Spleen (tissue), 7 donors: ENCODE results near the gene LIPT1.
"Not testable (repeated sequence)": the region's sequence is repeated elsewhere in the genome, so short reads cannot be mapped to it uniquely, and the experiment has no call there.

Source experiments
- CTCF ChIP-seq, 11 experiments: fragments of 200-600 bp in 7 of 11; fragments of 450-650 bp in 4 of 11; sonication (generic) in 4 of 11; IDR thresholded peaks in 8 of 11; conservative IDR thresholded peaks in 3 of 11; 1 replicate in 7 of 11; 2 replicates in 4 of 11; pipeline versions ENCODE4 v1.4.0 to v1.8.0; 2016 to 2021; ENCODE audit warnings: antibody characterized with exemption in 11 of 11, inconsistent platforms in 4 of 11, mild to moderate bottlenecking in 1 of 11
- POLR2A ChIP-seq, 3 donors: fragments of 450-650 bp; IDR thresholded peaks; one replicate each; pipeline ENCODE4 v1.5.1; 2017; ENCODE audit warnings: antibody characterized with exemption in 3 of 3, mild to moderate bottlenecking in 1 of 3
- donor health status: DM: no; HTN: no; CAD: no; lungs with moderate emphysema.
- donor health status: DM: no; HTN: no; CAD: no.
- donor health status: DM: no; HTN: no; CAD: no.

- not testable (repeated sequence) for TF ChIP-seq CTCF (IDR thresholded peaks at IDR 0.05 in 8 of 11, conservative IDR thresholded peaks at IDR 0.05 in 3 of 11); POLR2A (IDR thresholded peaks at IDR 0.05)
Measured at GRCh38 chr2:99192364-99192763, 37.6 kb downstream of the LIPT1 start.
